Right atrium auricular region (tissue), 2 donors: Measurements from ENCODE around the gene FCGBP. TPM values are rescaled to one million over a fixed set of nuclear protein-coding genes. Genes with fewer than 3 reads are reported as not detected.

Experiments
- DNase-seq: peaks from one replicate; pipeline ENCODE4 v3.0.0-alpha.2; 2019; ENCODE audit warnings: low spot score
- H3K27ac ChIP-seq, 2 donors: fragments of 200-600 bp; sonication (generic); 1 replicate in 1 of 2; 2 replicates in 1 of 2; pipeline ENCODE4 v1.5.1; 2016 to 2019
- H3K27me3 ChIP-seq, 2 donors: fragments of 200-600 bp; sonication (generic); one replicate each; pipeline versions ENCODE4 v1.5.1 to v1.6.0; 2017 to 2019
- H3K36me3 ChIP-seq: fragments of 200-600 bp; sonication (generic); one replicate; pipeline ENCODE4 v1.5.1; 2016
- H3K4me1 ChIP-seq, 2 donors: fragments of 200-600 bp; sonication (generic); one replicate each; pipeline versions ENCODE4 v1.5.1 to v1.6.0; 2017 to 2019
- H3K4me3 ChIP-seq, 2 donors: fragments of 200-600 bp; sonication (generic); 1 replicate in 1 of 2; 2 replicates in 1 of 2; pipeline ENCODE4 v1.5.1; 2017 to 2019; ENCODE audit warnings: mild to moderate bottlenecking in 1 of 2, moderate library complexity in 1 of 2
- H3K9me3 ChIP-seq, 2 donors: fragments of 200-600 bp; sonication (generic); one replicate each; pipeline ENCODE4 v1.5.1; 2019
- CTCF ChIP-seq, 2 donors: fragments of 200-600 bp; sonication (generic); IDR thresholded peaks; one replicate each; pipeline ENCODE4 v1.5.1; 2019; ENCODE audit warnings: antibody characterized with exemption in 2 of 2
- total RNA-seq, 2 donors: library from RNA; depleted of rRNA; stranded (reverse); fragments of >200 nt; gene quantifications; one replicate each; pipeline ENCODE4 v1.1.0, GENCODE V29; 2016

Gene FCGBP
- total RNA-seq, 2 donors from 2014 or later, result 3.6 to 45.5 TPM

- Histone ChIP-seq H3K4me1 (peaks cover 0 to 27% of the 10 kb centered on the region in 2 donors), H3K27me3 (no peaks in the 10 kb centered on the region), H3K27ac (peak within 1 kb of the TSS; percentile 92 to 94), H3K9me3 (no peaks in the 10 kb centered on the region), H3K4me3 (peak within 1 kb of the TSS; percentile 81 to 97), H3K36me3 (peaks cover 37% of the 10 kb centered on the region)
- peak; percentile 98 for DNase-seq
- peak; percentile 30 to 84 for TF ChIP-seq CTCF (IDR thresholded peaks at IDR 0.05)
Observed at GRCh38 chr19:39970675-39971379, 36.4 kb upstream of the FCGBP start, which contains the start of gene PSMC4. TSS of gene PSMC4 (plus strand) at chr19:39971165. CDS start at chr19:39971203, 38 bp downstream.

- no peak for TF ChIP-seq CTCF (IDR thresholded peaks at IDR 0.05)
Observed at GRCh38 chr19:39970425-39970674, 35.9 kb upstream of the FCGBP start.

GRCh38 chr19:39969681-39970424 is 35.4 kb upstream of the FCGBP start:
- no peak for TF ChIP-seq CTCF (IDR thresholded peaks at IDR 0.05)
- Histone ChIP-seq H3K4me1 (peaks cover 0 to 27% of the 10 kb centered on the region in 2 donors), H3K4me3 (peak overlapping the region; percentile 81 to 97), H3K27ac (peak overlapping the region; percentile 92 to 94), H3K9me3 (no peaks in the 10 kb centered on the region), H3K27me3 (no peaks in the 10 kb centered on the region), H3K36me3 (peaks cover 27% of the 10 kb centered on the region)
- no peak for DNase-seq

More at GRCh38 chr19:39970425-39970674, 35.9 kb upstream of the FCGBP start:
- peak overlapping the region; percentile 81 to 97 for H3K4me3 ChIP-seq
- peaks cover 0 to 27% of the 10 kb centered on the region in 2 donors for H3K4me1 ChIP-seq
- peaks cover 32% of the 10 kb centered on the region for H3K36me3 ChIP-seq
- DNase-seq, result no peak
- no peaks in the 10 kb centered on the region for H3K27me3 ChIP-seq
- H3K9me3 ChIP-seq, result no peaks in the 10 kb centered on the region
- H3K27ac ChIP-seq, result peak overlapping the region; percentile 92 to 94

- DNase-seq, result no peak
- Histone ChIP-seq H3K27ac (no peak overlapping the region), H3K36me3 (peaks cover 21% of the 10 kb centered on the region), H3K4me3 (no peak overlapping the region), H3K9me3 (no peaks in the 10 kb centered on the region), H3K4me1 (peaks cover 0 to 27% of the 10 kb centered on the region in 2 donors), H3K27me3 (no peaks in the 10 kb centered on the region)
- no peak for TF ChIP-seq CTCF (IDR thresholded peaks at IDR 0.05)
Observed at GRCh38 chr19:39969266-39969665, 34.8 kb upstream of the FCGBP start.

GRCh38 chr19:39968789-39969188 is 34.4 kb upstream of the FCGBP start:
- no peak overlapping the region for H3K4me3 ChIP-seq
- no peak for TF ChIP-seq CTCF (IDR thresholded peaks at IDR 0.05)
- no peaks in the 10 kb centered on the region for H3K27me3 ChIP-seq
- no peak for DNase-seq
- no peaks in the 10 kb centered on the region for H3K9me3 ChIP-seq
- H3K36me3 ChIP-seq, result peaks cover 16% of the 10 kb centered on the region
- peaks cover 0 to 27% of the 10 kb centered on the region in 2 donors for H3K4me1 ChIP-seq
- H3K27ac ChIP-seq, result no peak overlapping the region
